MM.1S (cell line): Measurements from ENCODE around the gene PNMA8C.

Experiments
- CTCF ChIP-seq: fragments of 300-600 bp; sonication (generic); IDR thresholded peaks from 2 replicates; pipeline ENCODE4 v1.5.1; 2016; ENCODE audit warnings: antibody characterized with exemption, low read length, mixed read lengths
- EZH2 ChIP-seq: fragments of 300-600 bp; sonication (generic); optimal IDR thresholded peaks from 2 replicates; pipeline ENCODE3; 2017; ENCODE audit warnings: low read depth, mild to moderate bottlenecking, antibody characterized with exemption, low read length, mixed read lengths
- EZH2phosphoT487 ChIP-seq: fragments of 300-600 bp; sonication (generic); IDR thresholded peaks from 2 replicates; pipeline ENCODE4 v1.6.1; 2018; ENCODE audit warnings: antibody characterized with exemption, low read length

- TF ChIP-seq CTCF (no peak), EZH2 (no peak), EZH2phosphoT487 (no peak)
These were observed 38.4 kb downstream of the PNMA8C start for GRCh38 chr19:46390121-46390858.
